ENCODE data around the gene AFF1. TPM values are rescaled to one million over a fixed set of nuclear protein-coding genes. Genes with fewer than 3 reads are reported as not detected.

Gene AFF1
- total and polyA plus RNA-seq, 4 donors = 4.8 to 107 (median 57.3) TPM

DNA sequence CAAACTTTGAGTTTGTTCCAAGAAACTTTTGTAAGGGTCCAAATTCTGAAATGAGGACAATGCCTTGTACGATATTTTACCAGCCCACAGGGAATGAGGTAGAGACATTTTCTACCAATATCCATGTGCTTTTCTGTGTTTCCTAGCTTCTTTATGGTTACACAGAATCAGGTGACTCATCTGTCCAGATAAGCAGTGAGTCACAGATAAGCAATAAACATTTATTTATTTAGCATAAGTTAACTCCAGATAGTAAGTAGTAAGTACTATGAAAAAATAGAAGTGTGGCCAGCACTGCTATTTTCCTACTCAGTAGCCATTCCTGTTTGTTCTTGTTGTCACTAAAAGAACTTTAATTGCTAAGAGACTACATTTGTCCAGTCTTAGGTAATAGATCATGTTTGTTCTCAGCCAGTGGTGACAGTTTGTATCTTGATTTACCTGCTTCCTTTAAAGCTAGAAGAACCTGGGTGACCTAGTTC, 7.4 kb downstream of the AFF1 start:
- Histone ChIP-seq H3K9me3 (ENCODE audit: control insufficient read depth, low read length) (no peaks in the 10 kb centered on the region), H3K36me3 (ENCODE audit: control insufficient read depth in 1 of 2, insufficient read depth in 2 of 2, low read length in 1 of 2) (no peaks in the 10 kb centered on the region), H3K4me3 (ENCODE audit: low read length in 2 of 2) (no peak overlapping the region), H3K4me1 (ENCODE audit: control insufficient read depth in 1 of 2, insufficient read depth in 2 of 2, low read length in 2 of 2) (no peaks in the 10 kb centered on the region), H3K27me3 (ENCODE audit: control insufficient read depth in 1 of 2, insufficient read depth in 2 of 2, low read length in 1 of 2) (no peaks in the 10 kb centered on the region), H3K27ac (ENCODE audit: low read depth in 1 of 2, low read length in 2 of 2) (no peak overlapping the region)
- intact Hi-C loops (cut with DNase I) = no loop called here
- DNase-seq = no peak
- WGBS, 2 donors = 78 to 91% methylated on average over 1 of the region's 1 CpG
- ATAC-seq (ENCODE audit: low FRiP score) = no peak

DNA sequence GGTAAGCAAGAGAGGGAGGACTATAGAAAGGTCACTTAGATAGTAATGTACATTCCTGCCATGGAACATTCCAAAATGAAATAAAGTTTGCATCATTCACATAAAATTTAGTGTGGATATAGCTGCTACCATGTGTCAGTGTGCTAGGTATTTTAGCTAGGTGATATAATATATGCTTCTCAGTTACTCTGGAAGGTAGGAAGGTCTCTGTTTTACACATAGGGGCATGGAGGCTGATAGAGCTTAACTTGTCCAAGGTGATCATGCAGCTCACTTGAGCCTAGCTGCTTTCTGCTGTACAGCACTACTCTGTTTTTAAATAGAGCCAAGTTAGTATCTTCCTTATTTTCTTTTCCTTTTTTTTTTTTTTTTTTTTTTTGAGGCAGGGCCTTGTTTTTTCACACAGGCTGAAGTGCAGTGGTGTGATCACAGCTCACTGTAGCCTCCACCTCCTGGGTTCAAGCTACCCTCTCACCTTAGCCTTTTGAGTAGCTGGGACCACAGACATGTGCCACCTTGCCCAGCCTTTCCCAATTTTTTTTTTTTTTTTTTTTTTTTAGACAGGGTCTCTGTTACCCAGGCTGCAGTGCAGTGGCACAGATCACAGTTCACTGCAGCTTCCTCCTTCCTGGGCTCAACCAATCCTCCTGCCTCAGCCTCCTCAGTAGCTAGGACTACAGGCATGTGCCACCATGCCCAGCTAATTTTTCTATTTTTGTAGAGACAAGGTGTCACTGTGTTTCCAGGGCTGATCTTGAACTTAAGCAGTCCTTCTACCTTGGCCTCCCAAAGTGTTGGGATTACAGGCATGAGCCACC, 10.4 kb downstream of the AFF1 start:
- no peaks in the 10 kb centered on the region for H3K27me3 ChIP-seq (ENCODE audit: control insufficient read depth in 1 of 2, insufficient read depth in 2 of 2, low read length in 1 of 2)
- intact Hi-C loops (cut with DNase I) = no loop called here
- no peak for ATAC-seq (ENCODE audit: low FRiP score)
- H3K4me3 ChIP-seq (ENCODE audit: low read length in 2 of 2) = no peak overlapping the region
- no peaks in the 10 kb centered on the region for H3K9me3 ChIP-seq (ENCODE audit: control insufficient read depth, low read length)
- no peaks in the 10 kb centered on the region for H3K4me1 ChIP-seq (ENCODE audit: control insufficient read depth in 1 of 2, insufficient read depth in 2 of 2, low read length in 2 of 2)
- no peaks in the 10 kb centered on the region for H3K36me3 ChIP-seq (ENCODE audit: control insufficient read depth in 1 of 2, insufficient read depth in 2 of 2, low read length in 1 of 2)
- no peak for DNase-seq
- H3K27ac ChIP-seq (ENCODE audit: low read depth in 1 of 2, low read length in 2 of 2) = no peak overlapping the region

DNA sequence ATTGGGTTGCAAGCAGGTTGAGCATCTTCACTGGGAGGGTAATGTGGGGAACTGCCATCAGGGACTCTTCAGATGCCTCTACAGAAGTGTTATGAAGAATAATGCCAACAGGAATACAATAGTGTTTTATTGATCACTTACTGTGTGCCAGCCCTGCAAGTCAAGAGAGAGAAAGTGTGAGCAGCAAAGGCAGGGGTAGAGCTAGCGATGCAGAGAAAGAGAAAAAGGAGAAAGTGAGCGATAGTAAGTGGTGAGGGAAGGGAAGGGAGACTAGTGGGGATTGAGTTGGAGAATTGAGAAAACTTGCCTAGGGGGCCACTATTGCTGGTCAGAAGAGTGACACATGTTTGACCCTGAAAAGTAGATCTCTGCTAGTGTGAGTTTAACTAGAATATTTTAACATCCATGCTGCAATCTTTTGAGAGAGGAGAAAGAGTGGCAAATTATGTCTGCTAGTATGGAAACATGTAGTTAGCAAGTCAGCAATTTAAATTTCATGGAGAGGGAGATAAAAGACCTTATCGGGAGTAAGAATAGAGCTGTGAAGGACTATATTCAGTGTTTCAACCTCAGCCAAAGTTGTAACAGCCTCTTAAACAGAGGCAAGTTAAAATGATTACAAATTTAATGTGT, 12.2 kb downstream of the AFF1 start:
- Histone ChIP-seq H3K4me3 (ENCODE audit: low read length in 2 of 2) (no peak overlapping the region), H3K27me3 (ENCODE audit: control insufficient read depth in 1 of 2, insufficient read depth in 2 of 2, low read length in 1 of 2) (no peaks in the 10 kb centered on the region), H3K4me1 (ENCODE audit: control insufficient read depth in 1 of 2, insufficient read depth in 2 of 2, low read length in 2 of 2) (no peaks in the 10 kb centered on the region), H3K9me3 (ENCODE audit: control insufficient read depth, low read length) (no peaks in the 10 kb centered on the region), H3K27ac (ENCODE audit: low read depth in 1 of 2, low read length in 2 of 2) (no peak overlapping the region), H3K36me3 (ENCODE audit: control insufficient read depth in 1 of 2, insufficient read depth in 2 of 2, low read length in 1 of 2) (no peaks in the 10 kb centered on the region)
- DNase-seq (no peak), ATAC-seq (ENCODE audit: low FRiP score) (no peak)
- intact Hi-C loops (cut with DNase I) = no loop called here
- WGBS, 2 donors = 81 to 82% methylated on average over 3 of the region's 3 CpGs

DNA sequence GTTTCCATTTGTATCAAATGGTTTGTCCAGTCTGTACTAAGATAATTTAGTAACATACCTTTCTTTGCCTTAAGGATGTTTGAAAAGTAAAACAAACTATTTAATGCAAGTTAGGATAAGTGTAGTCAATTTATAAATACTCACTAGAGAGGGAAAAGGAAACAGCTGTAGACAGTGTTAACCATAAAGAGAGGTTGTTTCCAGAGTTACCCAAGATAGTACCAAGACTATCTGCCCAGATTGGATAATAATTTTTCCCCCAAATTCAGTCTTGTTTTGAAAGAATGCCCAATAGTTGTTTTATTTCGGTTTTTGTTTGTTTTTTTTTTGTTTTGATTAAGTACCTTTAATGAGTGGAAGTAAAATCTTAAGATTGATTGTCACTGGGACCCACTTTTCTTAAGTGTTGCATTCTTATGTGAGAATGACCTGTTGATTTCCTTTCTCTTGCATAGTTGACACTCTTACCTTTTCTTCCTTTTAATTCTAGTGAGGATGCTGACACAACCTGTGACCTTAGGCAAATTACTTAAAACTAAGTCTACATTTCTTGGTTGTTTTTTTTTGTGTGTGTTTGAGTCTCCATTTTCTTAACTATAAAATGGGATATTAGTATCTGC, 12.8 kb downstream of the AFF1 start:
- no peaks in the 10 kb centered on the region for H3K4me1 ChIP-seq (ENCODE audit: control insufficient read depth in 1 of 2, insufficient read depth in 2 of 2, low read length in 2 of 2)
- H3K36me3 ChIP-seq (ENCODE audit: control insufficient read depth in 1 of 2, insufficient read depth in 2 of 2, low read length in 1 of 2) = no peaks in the 10 kb centered on the region
- H3K27ac ChIP-seq (ENCODE audit: low read depth in 1 of 2, low read length in 2 of 2) = no peak overlapping the region
- no peak for ATAC-seq (ENCODE audit: low FRiP score)
- no peaks in the 10 kb centered on the region for H3K9me3 ChIP-seq (ENCODE audit: control insufficient read depth, low read length)
- no peak overlapping the region for H3K4me3 ChIP-seq (ENCODE audit: low read length in 2 of 2)
- no peak for DNase-seq
- no peaks in the 10 kb centered on the region for H3K27me3 ChIP-seq (ENCODE audit: control insufficient read depth in 1 of 2, insufficient read depth in 2 of 2, low read length in 1 of 2)
- WGBS, 2 donors = 25 to 48% methylated on average over 1 of the region's 1 CpG
- intact Hi-C loops (cut with DNase I) = no loop called here

DNA sequence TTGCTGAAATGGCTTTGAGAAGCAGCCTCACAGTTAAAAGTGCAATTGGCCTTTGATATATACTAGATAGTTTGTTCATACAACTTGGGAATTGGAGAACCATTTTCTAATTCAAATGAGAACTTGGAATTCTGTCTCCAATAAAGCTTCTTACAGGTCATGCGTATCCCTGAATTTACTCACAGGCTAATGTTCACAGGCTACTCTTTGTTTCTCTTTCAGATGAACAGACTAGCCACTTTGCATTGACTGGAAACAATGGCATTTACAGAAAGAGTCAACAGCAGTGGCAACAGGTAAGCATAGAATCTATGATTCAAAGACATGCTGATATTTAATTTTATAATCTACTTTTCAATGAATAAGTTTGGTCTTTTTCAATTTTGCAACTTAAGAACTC, 13.5 kb downstream of the AFF1 start:
- intact Hi-C loops (cut with DNase I) = no loop called here
- ATAC-seq (ENCODE audit: low FRiP score) (no peak), DNase-seq (no peak)
- H3K27me3 ChIP-seq (ENCODE audit: control insufficient read depth in 1 of 2, insufficient read depth in 2 of 2, low read length in 1 of 2) = no peaks in the 10 kb centered on the region
- H3K36me3 ChIP-seq (ENCODE audit: control insufficient read depth in 1 of 2, insufficient read depth in 2 of 2, low read length in 1 of 2) = no peaks in the 10 kb centered on the region
- 96 to 100% methylated on average over 1 of the region's 1 CpG for WGBS, 2 donors
- H3K9me3 ChIP-seq (ENCODE audit: control insufficient read depth, low read length) = no peaks in the 10 kb centered on the region
- H3K4me3 ChIP-seq (ENCODE audit: low read length in 2 of 2) = no peak overlapping the region
- H3K27ac ChIP-seq (ENCODE audit: low read depth in 1 of 2, low read length in 2 of 2) = no peak overlapping the region
- H3K4me1 ChIP-seq (ENCODE audit: control insufficient read depth in 1 of 2, insufficient read depth in 2 of 2, low read length in 2 of 2) = no peaks in the 10 kb centered on the region

DNA sequence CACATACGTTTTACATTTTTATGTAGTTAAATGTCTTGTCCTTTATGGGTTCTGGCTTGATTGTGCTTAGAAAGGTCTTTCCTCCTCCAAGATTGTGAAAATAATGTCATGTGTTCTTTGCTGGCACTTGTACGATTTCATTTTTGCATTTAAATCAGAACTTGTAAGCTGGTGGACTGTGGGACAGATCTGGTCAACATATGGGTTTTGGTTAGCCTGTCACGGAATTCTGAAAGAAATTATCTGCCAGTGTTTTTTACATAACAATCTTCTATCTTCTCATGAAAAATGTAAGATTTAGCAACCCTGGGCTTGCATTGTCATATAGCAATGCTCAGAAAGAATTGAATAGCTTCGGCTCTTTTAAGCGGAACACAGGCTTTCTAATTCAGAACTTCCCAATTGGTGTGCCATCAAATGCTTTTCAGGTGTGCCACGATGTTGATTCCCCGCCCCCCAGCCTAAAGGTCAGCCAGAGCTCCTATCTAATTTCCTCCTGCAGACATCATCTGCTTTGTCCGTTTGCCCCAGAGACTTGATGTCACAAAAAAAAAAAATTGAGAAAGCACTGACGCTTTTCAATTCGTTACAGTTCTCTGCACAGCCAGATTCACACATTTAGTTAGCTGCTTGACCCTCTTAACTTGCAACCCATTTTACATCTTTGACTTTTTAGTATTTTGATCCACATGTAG, 16.2 kb downstream of the AFF1 start:
- intact Hi-C loops (cut with DNase I) = no loop called here
- 77 to 79% methylated on average over 10 of the region's 10 CpGs for WGBS, 2 donors
- no peaks in the 10 kb centered on the region for H3K36me3 ChIP-seq (ENCODE audit: control insufficient read depth in 1 of 2, insufficient read depth in 2 of 2, low read length in 1 of 2)
- ATAC-seq (ENCODE audit: low FRiP score) (no peak), DNase-seq (no peak)
- H3K9me3 ChIP-seq (ENCODE audit: control insufficient read depth, low read length) = no peaks in the 10 kb centered on the region
- H3K27me3 ChIP-seq (ENCODE audit: control insufficient read depth in 1 of 2, insufficient read depth in 2 of 2, low read length in 1 of 2) = no peaks in the 10 kb centered on the region
- H3K4me1 ChIP-seq (ENCODE audit: control insufficient read depth in 1 of 2, insufficient read depth in 2 of 2, low read length in 2 of 2) = no peaks in the 10 kb centered on the region
- H3K27ac ChIP-seq (ENCODE audit: low read depth in 1 of 2, low read length in 2 of 2) = no peak overlapping the region
- no peak overlapping the region for H3K4me3 ChIP-seq (ENCODE audit: low read length in 2 of 2)

DNA sequence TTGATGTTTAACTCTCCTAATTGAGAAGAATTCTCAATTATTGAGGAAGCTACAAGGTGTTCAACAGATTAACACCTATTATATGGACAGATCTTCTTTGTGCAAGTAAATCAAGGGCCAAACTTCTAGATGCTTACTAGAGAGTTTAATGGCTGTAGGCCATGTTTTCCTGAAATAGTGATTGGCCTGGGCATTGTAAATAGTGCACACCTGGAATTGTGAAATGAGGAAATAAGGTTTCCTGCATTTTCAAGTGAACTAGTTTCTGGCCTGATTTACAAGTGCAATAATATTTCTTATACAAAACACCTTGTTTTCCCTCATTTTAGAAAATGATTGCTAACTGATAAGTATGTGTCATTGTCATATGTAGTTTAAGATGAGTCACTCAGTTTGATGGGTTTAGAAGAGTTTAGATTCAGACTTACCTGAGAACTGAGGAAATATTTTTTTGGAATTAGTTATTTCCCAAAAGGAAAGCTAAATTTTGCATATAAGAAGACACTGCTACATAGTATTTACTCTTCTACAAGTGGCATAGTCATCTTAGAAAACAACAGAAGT, 21.2 kb downstream of the AFF1 start:
- no peak for DNase-seq
- no peaks in the 10 kb centered on the region for H3K27me3 ChIP-seq (ENCODE audit: control insufficient read depth in 1 of 2, insufficient read depth in 2 of 2, low read length in 1 of 2)
- no peak overlapping the region for H3K27ac ChIP-seq (ENCODE audit: low read depth in 1 of 2, low read length in 2 of 2)
- H3K4me3 ChIP-seq (ENCODE audit: low read length in 2 of 2) = no peak overlapping the region
- peaks cover 4 to 9% of the 10 kb centered on the region in 2 donors for H3K4me1 ChIP-seq (ENCODE audit: control insufficient read depth in 1 of 2, insufficient read depth in 2 of 2, low read length in 2 of 2)
- no peaks in the 10 kb centered on the region for H3K36me3 ChIP-seq (ENCODE audit: control insufficient read depth in 1 of 2, insufficient read depth in 2 of 2, low read length in 1 of 2)
- intact Hi-C loops (cut with DNase I) = loop anchor here in 1 of 2 donors (5.0 kb wide), 1 partner anchor 51 kb away; no protein-coding TSS in a partner anchor
- no peak for ATAC-seq (ENCODE audit: low FRiP score)
- H3K9me3 ChIP-seq (ENCODE audit: control insufficient read depth, low read length) = no peaks in the 10 kb centered on the region

DNA sequence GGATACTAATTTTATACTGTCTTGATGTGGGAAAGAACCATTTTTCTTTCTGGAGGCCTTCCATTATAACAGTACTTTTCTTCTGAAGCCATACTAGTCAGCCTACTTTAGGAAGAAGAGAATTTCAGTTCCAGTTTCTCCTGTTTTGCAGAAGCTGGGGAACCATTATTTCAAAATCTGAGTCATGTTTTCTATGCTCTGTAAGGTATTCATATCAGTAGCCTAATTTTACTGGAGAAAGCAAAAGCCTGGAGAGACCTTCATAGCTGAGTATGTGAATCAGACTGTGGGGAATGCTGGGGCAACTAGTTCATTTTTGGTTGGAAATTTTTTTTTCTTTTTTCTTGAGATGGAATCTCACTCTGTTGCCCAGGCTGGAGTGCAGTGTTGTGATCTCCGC, 22.4 kb downstream of the AFF1 start:
- intact Hi-C loops (cut with DNase I) = loop anchor here in 1 of 2 donors (5.0 kb wide), 1 partner anchor 50 kb away; no protein-coding TSS in a partner anchor
- 76 to 95% methylated on average over 1 of the region's 1 CpG for WGBS, 2 donors
- ATAC-seq (ENCODE audit: low FRiP score) = no peak

More for the DNA sequence above, 22.4 kb downstream of the AFF1 start:
- no peaks in the 10 kb centered on the region for H3K27me3 ChIP-seq (ENCODE audit: control insufficient read depth in 1 of 2, insufficient read depth in 2 of 2, low read length in 1 of 2)
- peaks cover 4 to 9% of the 10 kb centered on the region in 2 donors for H3K4me1 ChIP-seq (ENCODE audit: control insufficient read depth in 1 of 2, insufficient read depth in 2 of 2, low read length in 2 of 2)
- H3K27ac ChIP-seq (ENCODE audit: low read depth in 1 of 2, low read length in 2 of 2) = peak overlapping the region in 1 of 2 donors; percentile 51
- no peaks in the 10 kb centered on the region for H3K9me3 ChIP-seq (ENCODE audit: control insufficient read depth, low read length)
- no peak overlapping the region for H3K4me3 ChIP-seq (ENCODE audit: low read length in 2 of 2)
- H3K36me3 ChIP-seq (ENCODE audit: control insufficient read depth in 1 of 2, insufficient read depth in 2 of 2, low read length in 1 of 2) = no peaks in the 10 kb centered on the region
- DNase-seq = no peak
